Ascending aorta (tissue), 2 donors: Measurements from ENCODE around the gene KLHL35. TPM values are rescaled to one million over a fixed set of nuclear protein-coding genes. Genes with fewer than 3 reads are reported as not detected.

Experiments
- DNase-seq, 2 donors: peaks; one replicate each; pipeline ENCODE4 v3.0.0-alpha.2; 2019; ENCODE audit warnings: low spot score in 2 of 2
- H3K27ac ChIP-seq, 2 donors: fragments of 200-600 bp; sonication (generic); one replicate each; pipeline ENCODE4 v1.5.1; 2016 to 2017; ENCODE audit warnings: mild to moderate bottlenecking in 1 of 2
- H3K27me3 ChIP-seq: fragments of 200-600 bp; sonication (generic); one replicate; pipeline ENCODE4 v1.5.1; 2017
- H3K36me3 ChIP-seq, 2 donors: fragments of 200-600 bp; sonication (generic); one replicate each; pipeline ENCODE4 v1.5.1; 2016
- H3K4me1 ChIP-seq, 2 donors: fragments of 200-600 bp; sonication (generic); one replicate each; pipeline ENCODE4 v1.5.1; 2016 to 2017; ENCODE audit warnings: mild to moderate bottlenecking in 1 of 2
- H3K4me3 ChIP-seq, 2 donors: fragments of 200-600 bp; sonication (generic); one replicate each; pipeline ENCODE4 v1.5.1; 2016 to 2017; ENCODE audit warnings: mild to moderate bottlenecking in 1 of 2
- H3K9me3 ChIP-seq, 2 donors: fragments of 200-600 bp; sonication (generic); one replicate each; pipeline ENCODE4 v1.5.1; 2016
- intact Hi-C: fragments of 100-400 bp; cut with DNase I; formaldehyde crosslinking; loops from one replicate; pipeline ENCODE4 v1.15.1; 2023
- total RNA-seq: library from RNA; depleted of rRNA; stranded (reverse); fragments of >200 nt; gene quantifications from one replicate; pipeline ENCODE4 v1.1.0, GENCODE V29; 2016
- TF ChIP-seq, protein P1 (sequence below), 3 experiments: fragments of 200-600 bp in 2 of 3; fragments of 450-650 bp in 1 of 3; sonication (generic) in 2 of 3; IDR thresholded peaks; one replicate each; pipeline ENCODE4 v1.5.1; 2016 to 2019; ENCODE audit warnings: antibody characterized with exemption in 3 of 3, mild to moderate bottlenecking in 1 of 3, moderate library complexity in 1 of 3

Gene KLHL35
- total RNA-seq, 1 donor from 2014 or later: not detected

DNA sequence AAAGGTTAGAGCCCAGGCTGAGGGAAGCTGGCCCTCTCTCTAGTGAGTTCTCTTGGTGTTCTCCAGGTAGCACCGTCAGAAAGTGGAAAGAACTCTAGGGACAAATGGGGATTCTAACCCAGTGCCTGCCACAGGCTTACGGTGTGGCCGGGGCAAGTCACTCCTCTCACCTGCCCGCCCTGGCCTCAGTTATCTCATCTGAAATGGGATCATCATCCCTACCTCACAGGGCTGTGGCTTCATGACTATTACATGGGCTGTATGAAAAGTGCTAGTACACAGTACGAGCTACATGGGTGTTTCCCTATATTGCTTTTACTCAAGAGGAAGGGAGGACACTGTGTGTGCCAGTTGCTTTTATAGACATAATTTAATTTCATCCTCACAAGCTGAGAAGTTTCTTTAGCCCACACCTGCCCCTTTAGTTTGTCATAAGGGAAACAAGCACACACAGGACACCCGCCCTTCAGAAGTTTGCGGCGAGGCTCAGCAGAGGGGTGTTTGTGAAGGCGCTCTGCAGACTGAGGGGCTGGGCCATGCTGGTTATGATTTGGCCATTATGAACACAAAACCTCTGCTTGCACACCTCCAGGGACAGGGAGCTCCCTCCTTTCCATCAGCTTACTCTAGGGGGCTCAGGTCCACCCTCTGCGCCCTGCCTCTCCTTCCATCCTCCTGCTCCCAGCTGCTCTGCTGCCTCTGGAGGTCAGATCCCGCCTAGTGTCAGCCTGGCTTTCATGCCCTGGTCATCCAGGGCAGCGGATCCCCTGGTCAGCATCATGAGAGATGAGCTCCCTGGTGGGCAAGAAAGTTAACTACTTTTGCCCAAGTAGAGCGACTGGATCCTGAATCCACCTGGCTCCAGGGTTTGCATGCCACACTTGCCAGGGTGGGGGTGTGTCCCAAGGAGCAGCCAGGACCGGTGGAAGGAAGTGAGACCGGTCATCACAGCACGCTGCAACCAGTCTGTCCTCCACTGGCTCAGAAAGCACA lies 1.2 kb downstream of the KLHL35 start:
- Histone ChIP-seq H3K9me3 (no peaks in the 10 kb centered on the region), H3K4me3 (no peak overlapping the region), H3K36me3 (no peaks in the 10 kb centered on the region), H3K27me3 (no peaks in the 10 kb centered on the region), H3K27ac (no peak overlapping the region), H3K4me1 (peaks cover 2 to 9% of the 10 kb centered on the region in 2 donors)
- intact Hi-C loops: loop anchor here (5.0 kb wide), 1 partner anchor 35 kb away; the partner anchor contains the start of gene RPS3
- TF ChIP-seq, protein P1, sequence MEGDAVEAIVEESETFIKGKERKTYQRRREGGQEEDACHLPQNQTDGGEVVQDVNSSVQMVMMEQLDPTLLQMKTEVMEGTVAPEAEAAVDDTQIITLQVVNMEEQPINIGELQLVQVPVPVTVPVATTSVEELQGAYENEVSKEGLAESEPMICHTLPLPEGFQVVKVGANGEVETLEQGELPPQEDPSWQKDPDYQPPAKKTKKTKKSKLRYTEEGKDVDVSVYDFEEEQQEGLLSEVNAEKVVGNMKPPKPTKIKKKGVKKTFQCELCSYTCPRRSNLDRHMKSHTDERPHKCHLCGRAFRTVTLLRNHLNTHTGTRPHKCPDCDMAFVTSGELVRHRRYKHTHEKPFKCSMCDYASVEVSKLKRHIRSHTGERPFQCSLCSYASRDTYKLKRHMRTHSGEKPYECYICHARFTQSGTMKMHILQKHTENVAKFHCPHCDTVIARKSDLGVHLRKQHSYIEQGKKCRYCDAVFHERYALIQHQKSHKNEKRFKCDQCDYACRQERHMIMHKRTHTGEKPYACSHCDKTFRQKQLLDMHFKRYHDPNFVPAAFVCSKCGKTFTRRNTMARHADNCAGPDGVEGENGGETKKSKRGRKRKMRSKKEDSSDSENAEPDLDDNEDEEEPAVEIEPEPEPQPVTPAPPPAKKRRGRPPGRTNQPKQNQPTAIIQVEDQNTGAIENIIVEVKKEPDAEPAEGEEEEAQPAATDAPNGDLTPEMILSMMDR (IDR thresholded peaks at IDR 0.05): no peak
- no peak for DNase-seq

GRCh38 chr11:75430714-75431532 lies 2.1 kb downstream of the KLHL35 start:
- H3K4me3 ChIP-seq: peak overlapping the region; percentile 43 to 61
- H3K36me3 ChIP-seq: no peaks in the 10 kb centered on the region
- no peaks in the 10 kb centered on the region for H3K27me3 ChIP-seq
- no peak for DNase-seq
- H3K9me3 ChIP-seq: no peaks in the 10 kb centered on the region
- TF ChIP-seq, protein P1 (IDR thresholded peaks at IDR 0.05): no peak
- peak overlapping the region in 1 of 2 donors; percentile 62 for H3K27ac ChIP-seq
- intact Hi-C loops: loop anchor here (5.0 kb wide), 1 partner anchor 34 kb away; the partner anchor contains the start of gene RPS3
- H3K4me1 ChIP-seq: peaks cover 2 to 9% of the 10 kb centered on the region in 2 donors

- intact Hi-C loops: loop anchor here (5.0 to 10.0 kb wide), 2 partner anchors 33 to 385 kb away; partner anchors contain the start of genes RPS3 and UVRAG
- peak overlapping the region in 1 of 2 donors; percentile 62 for H3K27ac ChIP-seq
- H3K9me3 ChIP-seq: no peaks in the 10 kb centered on the region
- TF ChIP-seq, protein P1 (IDR thresholded peaks at IDR 0.05): no peak
- peak overlapping the region; percentile 43 to 61 for H3K4me3 ChIP-seq
- no peaks in the 10 kb centered on the region for H3K36me3 ChIP-seq
- peak in 1 of 2 donors; percentile 83 for DNase-seq
- peaks cover 2 to 9% of the 10 kb centered on the region in 2 donors for H3K4me1 ChIP-seq
- no peaks in the 10 kb centered on the region for H3K27me3 ChIP-seq
Measured at GRCh38 chr11:75429902-75430713, 2.9 kb downstream of the KLHL35 start.

- Histone ChIP-seq H3K4me1 (peaks cover 2 to 9% of the 10 kb centered on the region in 2 donors), H3K4me3 (peak overlapping the region; percentile 43 to 61), H3K36me3 (no peaks in the 10 kb centered on the region), H3K27me3 (no peaks in the 10 kb centered on the region), H3K9me3 (no peaks in the 10 kb centered on the region), H3K27ac (peak overlapping the region in 1 of 2 donors; percentile 62)
- DNase-seq: no peak
- TF ChIP-seq, protein P1 (IDR thresholded peaks at IDR 0.05): no peak
- intact Hi-C loops: loop anchor here (10.0 kb wide), 1 partner anchor 385 kb away; the partner anchor contains the start of gene UVRAG
Measured at GRCh38 chr11:75429641-75429901, 3.4 kb downstream of the KLHL35 start.
